GM11168 (cell line): Measurements from ENCODE around the gene GPLD1.
"Not testable (repeated sequence)": the region's sequence is repeated elsewhere in the genome, so short reads cannot be mapped to it uniquely, and the experiment has no call there.

Experiments used
- in situ Hi-C: fragments of 300-500 bp; cut with MboI; formaldehyde crosslinking; loops from one replicate; pipeline ENCODE4 v1.12.0; 2022; ENCODE audit warnings: low sequenced_read_pairs; ENCODE audit not compliant: unreplicated experiment

Gene GPLD1

DNA sequence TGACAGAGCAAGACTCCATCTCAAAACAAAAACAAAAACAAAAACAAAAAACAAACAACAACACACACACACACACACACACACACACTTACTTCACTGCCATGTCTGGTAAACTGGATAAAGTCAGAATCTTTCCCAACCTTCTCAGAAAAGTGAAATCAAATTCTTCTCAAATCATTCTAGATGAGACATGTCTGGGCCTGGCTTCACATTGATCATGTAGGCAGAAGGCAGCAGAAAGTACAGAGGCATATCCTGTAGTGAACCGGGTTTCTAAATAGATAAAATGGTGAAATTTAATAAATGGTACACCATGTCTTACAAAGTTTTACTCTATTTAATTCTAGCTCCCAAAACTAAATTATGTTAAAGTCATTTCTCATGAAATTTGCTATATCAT is 101.6 kb downstream of the GPLD1 start:
- in situ Hi-C loops, result no loop called here

DNA sequence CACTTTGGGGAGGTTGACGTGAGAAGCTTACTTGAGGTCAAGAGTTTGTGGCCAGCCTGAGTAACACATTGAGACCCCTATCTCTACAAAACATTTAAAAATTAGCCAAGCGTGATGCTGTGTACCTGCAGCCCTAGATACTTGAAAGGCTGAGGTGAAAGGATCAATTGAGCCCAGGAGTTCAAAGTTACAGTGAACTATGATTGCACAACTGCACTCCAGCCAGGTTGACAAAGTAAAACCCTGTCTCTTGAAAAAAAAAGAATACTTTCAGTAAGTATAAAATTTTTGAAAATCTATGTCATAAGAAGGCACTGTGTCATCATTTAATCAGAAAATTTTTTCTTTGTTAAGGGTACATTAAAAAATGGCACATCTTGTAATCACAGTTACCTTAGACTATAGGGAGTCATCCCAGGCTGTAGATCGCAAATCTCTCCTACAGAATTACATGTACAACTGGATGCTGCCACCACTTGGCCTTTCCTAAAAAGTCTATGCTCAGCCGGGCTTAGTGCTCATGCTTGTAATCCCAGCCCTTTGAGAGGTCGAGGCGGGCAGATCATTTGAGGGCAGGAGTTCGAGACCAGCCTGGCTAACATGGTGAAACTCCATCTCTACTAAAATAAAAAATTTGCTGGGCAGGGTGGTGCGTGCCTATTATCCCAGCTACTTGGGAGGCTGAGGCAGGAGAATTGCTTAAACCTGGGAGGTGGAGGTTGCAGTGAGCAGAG is 103.7 kb downstream of the GPLD1 start:
- in situ Hi-C loops, result no loop called here

DNA sequence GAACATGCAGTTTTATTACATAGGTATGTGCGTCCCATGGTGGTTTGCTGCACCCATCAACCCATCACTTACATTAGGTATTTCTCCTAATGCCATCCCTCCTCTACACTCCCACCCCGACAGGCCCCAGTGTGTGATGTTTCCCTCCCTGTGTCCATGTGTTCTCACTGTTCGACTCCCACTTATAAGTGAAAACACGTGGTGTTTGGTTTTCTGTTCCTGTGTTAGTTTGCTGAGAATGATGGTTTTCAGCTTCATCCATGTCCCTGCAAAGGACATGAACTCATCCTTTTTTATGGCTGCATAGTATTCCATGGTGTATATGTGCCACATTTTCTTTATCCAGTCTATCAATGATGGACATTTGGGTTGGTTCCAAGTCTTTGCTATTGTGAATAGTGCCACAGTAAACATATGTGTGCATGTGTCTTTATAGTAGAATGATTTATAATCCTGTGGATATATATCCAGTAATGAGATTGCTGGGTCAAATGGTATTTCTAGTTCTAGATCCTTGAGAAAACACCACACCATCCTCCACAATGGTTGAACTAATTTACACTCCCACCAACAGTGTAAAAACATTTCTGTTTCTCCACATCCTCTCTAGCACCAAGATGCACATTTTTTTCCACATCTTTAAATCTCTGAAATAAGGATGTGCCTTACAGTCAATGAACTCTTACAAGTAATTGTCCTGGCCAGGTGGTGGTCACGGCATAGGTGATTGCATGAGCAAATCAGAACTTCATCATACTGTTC is 104.8 kb downstream of the GPLD1 start:
- in situ Hi-C loops, result not testable (repeated sequence)

DNA sequence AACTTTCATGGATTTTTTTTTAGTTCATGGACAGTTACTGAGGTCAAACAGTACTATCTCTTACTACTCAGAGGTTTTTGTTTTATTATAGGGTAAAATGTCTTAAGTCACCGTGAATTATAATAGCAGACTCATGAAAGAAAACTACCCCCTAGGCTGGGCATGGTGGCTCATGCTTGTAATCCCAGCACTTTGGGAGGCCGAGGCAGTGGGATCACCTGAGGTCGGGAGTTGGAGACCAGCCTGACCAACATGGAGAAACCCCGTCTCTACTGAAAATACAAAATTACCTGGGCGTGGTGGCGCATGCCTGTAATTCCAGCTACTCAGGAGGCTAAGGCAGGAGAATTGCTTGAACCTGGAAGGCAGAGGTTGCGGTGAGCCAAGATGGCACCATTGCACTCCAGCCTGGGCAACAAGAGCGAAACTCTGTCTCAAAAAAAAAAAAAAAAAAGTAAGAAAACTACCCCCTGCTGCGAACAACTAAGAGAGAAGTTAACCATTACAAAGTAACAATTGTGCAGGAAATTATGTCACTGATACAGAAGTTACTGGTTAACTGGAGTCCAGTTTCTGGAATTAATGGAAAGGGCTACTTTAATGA is 106.4 kb downstream of the GPLD1 start:
- in situ Hi-C loops, result not testable (repeated sequence)

DNA sequence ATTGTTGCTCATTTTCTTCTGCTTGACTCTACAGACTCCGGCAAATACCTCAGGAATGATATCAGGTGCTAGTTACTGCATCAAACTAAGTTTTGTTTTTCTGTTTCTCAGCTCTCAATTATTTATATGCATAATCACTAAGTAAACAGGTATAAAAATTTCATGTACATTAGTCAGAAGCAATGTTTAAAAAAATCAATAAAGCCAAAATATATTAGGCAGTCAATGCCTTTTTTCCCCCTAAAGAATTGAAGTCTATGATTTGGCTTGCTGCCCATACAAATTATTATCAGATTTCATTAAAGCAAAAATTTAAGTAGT is 107.2 kb downstream of the GPLD1 start:
- in situ Hi-C loops, result no loop called here

DNA sequence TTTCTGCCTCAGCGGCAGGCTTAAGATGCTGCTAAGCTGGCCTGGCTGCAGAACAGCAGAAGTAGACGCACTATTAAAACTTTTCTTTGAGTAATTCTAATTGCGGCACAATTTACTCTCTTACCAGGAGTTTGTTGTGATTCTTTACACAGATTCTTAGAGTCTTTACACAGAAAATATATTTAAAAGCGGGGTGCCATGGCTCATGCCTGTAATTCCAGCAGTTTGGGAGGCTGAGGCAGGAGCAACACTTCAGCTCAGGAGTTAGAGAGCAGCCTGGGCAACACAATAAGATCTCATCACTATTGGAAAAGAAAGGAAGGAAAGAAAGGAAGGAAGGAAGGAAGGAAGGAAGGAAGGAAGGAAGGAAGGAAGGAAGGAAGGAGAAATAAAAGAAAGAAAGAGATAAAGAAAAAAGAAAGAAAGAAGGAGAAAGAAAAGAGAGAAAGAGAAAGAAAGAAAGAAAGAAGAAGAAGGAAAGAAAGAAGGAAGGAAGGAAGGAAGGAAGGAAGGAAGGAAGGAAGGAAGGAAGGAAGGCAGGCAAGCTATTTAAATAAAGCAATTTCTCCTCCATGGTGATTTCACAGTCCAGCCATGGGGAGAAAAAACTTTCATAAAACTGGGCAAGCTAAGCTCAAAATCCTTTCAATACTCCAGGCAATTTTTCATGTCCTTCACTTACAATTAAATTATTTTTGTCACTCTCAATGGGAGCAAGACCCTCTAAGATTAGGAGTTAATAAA is 107.7 kb downstream of the GPLD1 start:
- in situ Hi-C loops, result no loop called here

DNA sequence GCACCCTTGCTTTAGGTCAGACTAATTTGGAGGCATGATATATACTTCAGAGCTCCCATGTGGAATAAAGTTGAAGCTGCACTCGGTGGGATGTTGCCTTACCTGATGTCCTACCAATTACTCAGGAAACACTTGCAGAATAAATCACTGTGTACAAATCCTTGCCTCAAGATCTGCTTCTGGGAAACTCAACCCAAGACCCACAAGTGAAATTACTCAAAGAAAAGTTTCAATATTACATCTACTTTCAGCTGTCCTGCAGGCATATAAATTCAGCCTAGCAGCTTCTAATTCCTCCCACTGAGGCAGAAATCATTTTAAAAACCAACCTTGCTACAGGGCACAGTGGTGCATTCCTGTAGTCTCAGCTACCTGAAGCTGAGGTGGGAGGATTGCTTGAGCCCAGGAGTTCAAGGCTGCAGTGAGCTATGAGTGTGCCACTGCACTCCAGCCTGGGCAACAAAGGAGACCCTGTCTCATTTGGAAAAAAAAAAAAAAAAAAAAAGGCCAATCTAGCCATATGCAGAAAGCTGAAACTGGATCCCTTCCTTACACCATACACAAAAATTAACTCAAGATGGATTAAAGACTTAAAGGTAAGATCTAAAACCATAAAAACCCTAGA is 110.8 kb downstream of the GPLD1 start:
- in situ Hi-C loops, result no loop called here
